GM21390 (cell line): Measurements from ENCODE around the gene UBE2F.
"Not testable (repeated sequence)": the region's sequence is repeated elsewhere in the genome, so short reads cannot be mapped to it uniquely, and the experiment has no call there.

Experiments used
- ATAC-seq: cut with Tn5 transposase; IDR thresholded peaks from one replicate; pipeline ENCODE4 v1.9.1; 2021; ENCODE audit not compliant: unreplicated experiment

Gene UBE2F

GRCh38 chr2:238042849-238043584 is 76.2 kb downstream of the UBE2F start:
- ATAC-seq = no peak

GRCh38 chr2:238043851-238044250 is 77.0 kb downstream of the UBE2F start:
- ATAC-seq = no peak

GRCh38 chr2:238045575-238045974 is 78.8 kb downstream of the UBE2F start:
- ATAC-seq = no peak

- ATAC-seq = no peak
These were observed 80.0 kb downstream of the UBE2F start for GRCh38 chr2:238046725-238047270.

GRCh38 chr2:238053191-238053776 is 86.5 kb downstream of the UBE2F start:
- no peak for ATAC-seq

- no peak for ATAC-seq
These were observed 89.0 kb downstream of the UBE2F start for GRCh38 chr2:238055841-238056240.

- ATAC-seq = not testable (repeated sequence)
These were observed 91.1 kb downstream of the UBE2F start for GRCh38 chr2:238057696-238058575.

- ATAC-seq = no peak
These were observed 92.7 kb downstream of the UBE2F start for GRCh38 chr2:238059505-238059904.

- ATAC-seq = no peak
These were observed 93.3 kb downstream of the UBE2F start for GRCh38 chr2:238060096-238060541.

- peak; percentile 95 for ATAC-seq
These were observed 93.9 kb downstream of the UBE2F start, which contains the start of gene SCLY for GRCh38 chr2:238060542-238061314. Gene SCLY (plus strand): TSS chr2:238061001. CDS start chr2:238061055, 54 bp downstream.

- ATAC-seq = peak; percentile 20
These were observed 94.7 kb downstream of the UBE2F start for GRCh38 chr2:238061315-238062202.

- ATAC-seq = no peak
These were observed 96.8 kb downstream of the UBE2F start for GRCh38 chr2:238063414-238064189.

GRCh38 chr2:238064376-238064775 is 97.6 kb downstream of the UBE2F start:
- ATAC-seq = no peak

- no peak for ATAC-seq
These were observed 98.4 kb downstream of the UBE2F start for GRCh38 chr2:238065071-238065846.

GRCh38 chr2:238066218-238066617 is 99.4 kb downstream of the UBE2F start:
- ATAC-seq = no peak

GRCh38 chr2:238066718-238067117 is 99.9 kb downstream of the UBE2F start:
- not testable (repeated sequence) for ATAC-seq

- ATAC-seq = no peak
These were observed 101.1 kb downstream of the UBE2F start for GRCh38 chr2:238067939-238068338.
